ENCODE data around the gene SRBD1.

DNA sequence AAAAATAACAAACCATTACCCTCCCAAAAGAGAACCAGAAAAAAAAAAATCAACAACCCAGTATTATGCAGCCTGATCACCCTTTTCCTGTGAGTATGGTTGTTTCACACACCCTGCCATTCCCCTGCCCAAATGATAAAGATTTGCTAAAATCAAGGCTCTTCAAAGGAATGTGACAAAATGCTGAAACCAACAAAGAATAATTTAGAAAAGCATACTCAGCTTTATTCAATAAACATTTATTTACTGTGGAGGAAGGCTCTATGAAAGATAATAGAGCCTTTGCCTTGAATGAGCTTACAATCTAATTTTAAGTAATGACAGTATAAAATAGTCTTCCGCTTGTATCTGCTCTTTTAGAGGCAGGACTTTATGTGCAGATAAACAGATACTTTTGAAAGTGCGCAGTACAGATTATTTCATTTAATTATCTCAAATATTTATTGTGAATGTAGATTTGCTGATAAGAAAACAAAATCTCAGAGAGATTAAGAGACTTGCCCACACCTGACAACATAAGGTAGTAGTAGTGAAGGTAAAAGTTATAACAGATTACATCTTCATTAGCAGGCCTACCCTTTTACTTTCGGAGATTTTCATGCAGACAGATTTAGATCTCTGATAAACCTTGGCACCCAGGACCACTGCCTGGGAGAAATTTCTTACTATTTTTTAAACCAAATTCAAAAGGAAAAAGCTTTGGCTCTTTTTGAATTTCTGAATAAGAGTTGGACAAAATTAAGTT, 211.9 kb downstream of the SRBD1 start:
- TF ChIP-seq ZFX (IDR thresholded peaks at IDR 0.05; ENCODE audit: borderline replicate concordance): no peak
- TF ChIP-seq, protein P1, sequence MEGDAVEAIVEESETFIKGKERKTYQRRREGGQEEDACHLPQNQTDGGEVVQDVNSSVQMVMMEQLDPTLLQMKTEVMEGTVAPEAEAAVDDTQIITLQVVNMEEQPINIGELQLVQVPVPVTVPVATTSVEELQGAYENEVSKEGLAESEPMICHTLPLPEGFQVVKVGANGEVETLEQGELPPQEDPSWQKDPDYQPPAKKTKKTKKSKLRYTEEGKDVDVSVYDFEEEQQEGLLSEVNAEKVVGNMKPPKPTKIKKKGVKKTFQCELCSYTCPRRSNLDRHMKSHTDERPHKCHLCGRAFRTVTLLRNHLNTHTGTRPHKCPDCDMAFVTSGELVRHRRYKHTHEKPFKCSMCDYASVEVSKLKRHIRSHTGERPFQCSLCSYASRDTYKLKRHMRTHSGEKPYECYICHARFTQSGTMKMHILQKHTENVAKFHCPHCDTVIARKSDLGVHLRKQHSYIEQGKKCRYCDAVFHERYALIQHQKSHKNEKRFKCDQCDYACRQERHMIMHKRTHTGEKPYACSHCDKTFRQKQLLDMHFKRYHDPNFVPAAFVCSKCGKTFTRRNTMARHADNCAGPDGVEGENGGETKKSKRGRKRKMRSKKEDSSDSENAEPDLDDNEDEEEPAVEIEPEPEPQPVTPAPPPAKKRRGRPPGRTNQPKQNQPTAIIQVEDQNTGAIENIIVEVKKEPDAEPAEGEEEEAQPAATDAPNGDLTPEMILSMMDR (IDR thresholded peaks at IDR 0.05): no peak

All from 22Rv1 (cell line).